SJCRH30 (cell line): ENCODE data around the gene ZNF567. TPM values are rescaled to one million over a fixed set of nuclear protein-coding genes. Genes with fewer than 3 reads are reported as not detected.
A peak's percentile ranks its signal among the peaks of the same experiment; 100 is the strongest.

Experiments
- DNase-seq, 2 experiments: peaks; one replicate each; pipeline ENCODE4 v3.0.0-alpha.2; 2015 to 2020
- H3K27ac ChIP-seq: fragments of 250-450 bp; sonication (Bioruptor Pico); 2 replicates; pipeline ENCODE4 v1.5.1; 2020; ENCODE audit warnings: mild to moderate bottlenecking, moderate library complexity
- H3K27me3 ChIP-seq: fragments of 250-450 bp; sonication (Bioruptor Pico); 2 replicates; pipeline ENCODE4 v1.5.1; 2020; ENCODE audit warnings: mild to moderate bottlenecking, moderate library complexity
- H3K36me3 ChIP-seq: fragments of 250-450 bp; sonication (Bioruptor Pico); 2 replicates; pipeline ENCODE4 v1.5.1; 2020; ENCODE audit warnings: mild to moderate bottlenecking, moderate library complexity
- H3K4me1 ChIP-seq: fragments of 250-450 bp; sonication (Bioruptor Pico); 2 replicates; pipeline ENCODE4 v1.5.1; 2020; ENCODE audit warnings: mild to moderate bottlenecking, moderate library complexity
- H3K4me3 ChIP-seq: fragments of 250-450 bp; sonication (Bioruptor Pico); 2 replicates; pipeline ENCODE4 v1.5.1; 2020; ENCODE audit warnings: mild to moderate bottlenecking, moderate library complexity
- H3K9me3 ChIP-seq: fragments of 250-450 bp; sonication (Bioruptor Pico); replicated peaks from 2 replicates; pipeline ENCODE4 v1.5.1; 2020; ENCODE audit warnings: mild to moderate bottlenecking, moderate library complexity
- total RNA-seq: library from RNA; depleted of rRNA; stranded (reverse); fragments of >200 nt; shearing (Covaris generic); gene quantifications from 2 replicates; pipeline ENCODE4 v1.2.3, GENCODE V29; 2014; rRNA removed

Gene ZNF567
- total RNA-seq = 17.8 and 24.0 TPM in 2 replicates

- Histone ChIP-seq H3K9me3 (peaks cover 31% of the 10 kb centered on the region), H3K27me3 (no peaks in the 10 kb centered on the region), H3K4me3 (peak within 1 kb of the TSS; percentile 89), H3K27ac (peak within 1 kb of the TSS; percentile 88), H3K4me1 (no peaks in the 10 kb centered on the region), H3K36me3 (peaks cover 64% of the 10 kb centered on the region)
- peak; percentile 98 to 99 for DNase-seq
Measured at GRCh38 chr19:36687214-36688056, at the start of gene ZNF567. Gene ZNF567, plus strand, starts transcription at chr19:36687612. Its CDS starts 7,256 bp downstream, at chr19:36694868.

- DNase-seq = peak in 1 of 2 experiments; percentile 22
- no peaks in the 10 kb centered on the region for H3K4me1 ChIP-seq
- no peaks in the 10 kb centered on the region for H3K27me3 ChIP-seq
- peaks cover 45% of the 10 kb centered on the region for H3K9me3 ChIP-seq
- peaks cover 23% of the 10 kb centered on the region for H3K36me3 ChIP-seq
- H3K4me3 ChIP-seq = no peak overlapping the region
- no peak overlapping the region for H3K27ac ChIP-seq
Measured at GRCh38 chr19:36638862-36639510, 48.4 kb upstream of the ZNF567 start.

GRCh38 chr19:36646746-36647145 lies 40.7 kb upstream of the ZNF567 start:
- no peak for DNase-seq
- Histone ChIP-seq H3K27me3 (no peaks in the 10 kb centered on the region), H3K9me3 (peaks cover 31% of the 10 kb centered on the region)

GRCh38 chr19:36652958-36653357 lies 34.5 kb upstream of the ZNF567 start:
- H3K27me3 ChIP-seq = no peaks in the 10 kb centered on the region
- peaks cover 80% of the 10 kb centered on the region for H3K36me3 ChIP-seq
- no peak overlapping the region for H3K4me3 ChIP-seq
- DNase-seq = no peak
- H3K9me3 ChIP-seq = peaks cover 34% of the 10 kb centered on the region
- no peak overlapping the region for H3K27ac ChIP-seq
- no peaks in the 10 kb centered on the region for H3K4me1 ChIP-seq

More at GRCh38 chr19:36646746-36647145, 40.7 kb upstream of the ZNF567 start:
- no peak overlapping the region for H3K4me3 ChIP-seq
- H3K4me1 ChIP-seq = no peaks in the 10 kb centered on the region
- peaks cover 55% of the 10 kb centered on the region for H3K36me3 ChIP-seq
- no peak overlapping the region for H3K27ac ChIP-seq

- H3K36me3 ChIP-seq = peaks cover 49% of the 10 kb centered on the region
- peak overlapping the region; percentile 83 for H3K4me3 ChIP-seq
- H3K4me1 ChIP-seq = no peaks in the 10 kb centered on the region
- DNase-seq = no peak
- no peak overlapping the region for H3K27ac ChIP-seq
- H3K27me3 ChIP-seq = no peaks in the 10 kb centered on the region
- H3K9me3 ChIP-seq = peaks cover 18% of the 10 kb centered on the region
Measured at GRCh38 chr19:36665832-36666231, 21.6 kb upstream of the ZNF567 start.

GRCh38 chr19:36668646-36669045 lies 18.8 kb upstream of the ZNF567 start:
- no peaks in the 10 kb centered on the region for H3K27me3 ChIP-seq
- no peaks in the 10 kb centered on the region for H3K4me1 ChIP-seq
- DNase-seq = no peak
- no peak overlapping the region for H3K27ac ChIP-seq
- H3K9me3 ChIP-seq = peaks cover 10% of the 10 kb centered on the region
- H3K4me3 ChIP-seq = no peak overlapping the region
- peaks cover 39% of the 10 kb centered on the region for H3K36me3 ChIP-seq

GRCh38 chr19:36672368-36672767 lies 15.0 kb upstream of the ZNF567 start:
- Histone ChIP-seq H3K4me3 (no peak overlapping the region), H3K36me3 (peaks cover 27% of the 10 kb centered on the region), H3K4me1 (no peaks in the 10 kb centered on the region), H3K27me3 (no peaks in the 10 kb centered on the region), H3K27ac (no peak overlapping the region), H3K9me3 (peaks cover 2% of the 10 kb centered on the region; the same call in 1 of the 2 replicates)
- DNase-seq = no peak

- no peak overlapping the region for H3K27ac ChIP-seq
- no peak overlapping the region for H3K4me3 ChIP-seq
- H3K4me1 ChIP-seq = no peaks in the 10 kb centered on the region
- H3K27me3 ChIP-seq = no peaks in the 10 kb centered on the region
- no peak for DNase-seq
- H3K9me3 ChIP-seq = peaks cover 2% of the 10 kb centered on the region; the same call in 1 of the 2 replicates
- peaks cover 39% of the 10 kb centered on the region for H3K36me3 ChIP-seq
Measured at GRCh38 chr19:36674201-36674600, 13.2 kb upstream of the ZNF567 start.

- H3K9me3 ChIP-seq = peaks cover 10% of the 10 kb centered on the region
- no peaks in the 10 kb centered on the region for H3K27me3 ChIP-seq
- no peak overlapping the region for H3K27ac ChIP-seq
- DNase-seq = no peak
- H3K36me3 ChIP-seq = peaks cover 64% of the 10 kb centered on the region
- no peaks in the 10 kb centered on the region for H3K4me1 ChIP-seq
- no peak overlapping the region for H3K4me3 ChIP-seq
Measured at GRCh38 chr19:36679455-36679854, 8.0 kb upstream of the ZNF567 start.

GRCh38 chr19:36685835-36686234 lies 1.6 kb upstream of the ZNF567 start:
- Histone ChIP-seq H3K4me3 (peak overlapping the region; percentile 89), H3K27me3 (no peaks in the 10 kb centered on the region), H3K27ac (no peak overlapping the region; the same call in 1 of the 2 replicates), H3K4me1 (no peaks in the 10 kb centered on the region), H3K9me3 (peaks cover 16% of the 10 kb centered on the region), H3K36me3 (peaks cover 58% of the 10 kb centered on the region)
- peak in 1 of 2 experiments; percentile 11 for DNase-seq

GRCh38 chr19:36686365-36687213 lies 823 bp upstream of the ZNF567 start:
- Histone ChIP-seq H3K4me3 (peak overlapping the region; percentile 89), H3K36me3 (peaks cover 58% of the 10 kb centered on the region), H3K9me3 (peaks cover 24% of the 10 kb centered on the region), H3K27ac (peak overlapping the region; percentile 88), H3K27me3 (no peaks in the 10 kb centered on the region), H3K4me1 (no peaks in the 10 kb centered on the region)
- peak; percentile 85 to 90 for DNase-seq

- Histone ChIP-seq H3K4me1 (no peaks in the 10 kb centered on the region), H3K27ac (peak overlapping the region; percentile 88), H3K4me3 (peak overlapping the region; percentile 89), H3K9me3 (peaks cover 34% of the 10 kb centered on the region), H3K36me3 (peaks cover 67% of the 10 kb centered on the region), H3K27me3 (no peaks in the 10 kb centered on the region)
- no peak for DNase-seq
Measured at GRCh38 chr19:36688058-36688457, 646 bp downstream of the ZNF567 start.

- Histone ChIP-seq H3K9me3 (peaks cover 61% of the 10 kb centered on the region), H3K27ac (no peak overlapping the region), H3K27me3 (no peaks in the 10 kb centered on the region), H3K4me3 (no peak overlapping the region), H3K4me1 (no peaks in the 10 kb centered on the region), H3K36me3 (peaks cover 61% of the 10 kb centered on the region)
- no peak for DNase-seq
Measured at GRCh38 chr19:36707134-36707533, 19.7 kb downstream of the ZNF567 start.

GRCh38 chr19:36709423-36709822 lies 22.0 kb downstream of the ZNF567 start:
- H3K4me1 ChIP-seq = no peaks in the 10 kb centered on the region
- no peak for DNase-seq
- H3K27ac ChIP-seq = no peak overlapping the region
- H3K27me3 ChIP-seq = no peaks in the 10 kb centered on the region
- no peak overlapping the region for H3K4me3 ChIP-seq
- H3K36me3 ChIP-seq = peaks cover 78% of the 10 kb centered on the region
- H3K9me3 ChIP-seq = peaks cover 70% of the 10 kb centered on the region
